Panc1 (cell line): ENCODE data around the gene MACROD2. TPM values are rescaled to one million over a fixed set of nuclear protein-coding genes. Genes with fewer than 3 reads are reported as not detected.

Experiments
- ATAC-seq: fragments of 200-7000 bp; cut with Tn5 transposase; 2 replicates; pipeline ENCODE4 v1.9.1; 2020; ENCODE audit warnings: mild to moderate bottlenecking, moderate library complexity
- BruUV-seq: library from RNA; stranded (reverse); fragments of 400-500 nt; replicated peaks from 2 replicates; lab custom pipeline; 2021; lab: Mats Ljungman, UMichigan
- CTCF ChIA-PET: fragments of 300-600 bp; sonication (Branson Sonifier 250); formaldehyde crosslinking; loops from one replicate; lab custom pipeline; 2022; ENCODE audit warnings: antibody characterized with exemption; lab: Charles Lee
- POLR2A ChIA-PET: fragments of 300-600 bp; sonication (Branson Sonifier 250); formaldehyde crosslinking; loops from one replicate; lab custom pipeline; 2022; ENCODE audit warnings: antibody characterized with exemption; lab: Charles Lee
- DNase-seq: peaks from one replicate; pipeline ENCODE4 v3.0.0-alpha.2; 2010; ENCODE audit warnings: low read depth, low spot score
- H3K27ac ChIP-seq: 2 replicates; pipeline ENCODE4 v1.5.1; 2011; ENCODE audit warnings: mild to moderate bottlenecking, low read length, inconsistent platforms
- H3K27me3 ChIP-seq: fragments of 200-500 bp; sonication (Bioruptor generic); 2 replicates; pipeline ENCODE4 v1.6.0; 2014; ENCODE audit warnings: low read length, inconsistent platforms; ENCODE audit not compliant: control insufficient read depth, insufficient read depth
- H3K36me3 ChIP-seq: fragments of 200-500 bp; sonication (Bioruptor generic); 2 replicates; pipeline ENCODE4 v1.5.1; 2014; ENCODE audit warnings: inconsistent platforms, mild to moderate bottlenecking, low read length, moderate library complexity; ENCODE audit not compliant: control insufficient read depth, insufficient read depth
- H3K4me1 ChIP-seq: 2 replicates; pipeline ENCODE4 v1.5.1; 2011; ENCODE audit warnings: inconsistent platforms, mild to moderate bottlenecking, low read length, moderate library complexity; ENCODE audit not compliant: control insufficient read depth, insufficient read depth
- H3K4me3 ChIP-seq, 2 experiments: 2 replicates each; pipeline ENCODE4 v1.5.1; 2011 to 2012; ENCODE audit warnings: low read depth in 2 of 2, low read length in 2 of 2, mild to moderate bottlenecking in 2 of 2, inconsistent platforms in 1 of 2, moderate library complexity in 1 of 2
- H3K9me3 ChIP-seq: fragments of 200-500 bp; sonication (Bioruptor generic); 2 replicates; pipeline ENCODE4 v1.5.1; 2014; ENCODE audit warnings: low read depth, mild to moderate bottlenecking, inconsistent platforms, low read length, moderate library complexity; ENCODE audit not compliant: control insufficient read depth, insufficient read depth
- POLR2AphosphoS5 ChIP-seq: IDR thresholded peaks from 2 replicates; pipeline ENCODE4 v1.6.1; 2012; ENCODE audit warnings: mild to moderate bottlenecking, low read depth, low read length, moderate library complexity
- SIN3A ChIP-seq: IDR thresholded peaks from 2 replicates; pipeline ENCODE4 v1.6.1; 2012; ENCODE audit warnings: low read depth, mild to moderate bottlenecking, low read length, moderate library complexity, borderline replicate concordance; ENCODE audit not compliant: insufficient read depth
- TCF7L2 ChIP-seq: IDR thresholded peaks from 2 replicates; pipeline ENCODE4 v1.6.1; 2011; ENCODE audit warnings: mild to moderate bottlenecking, low read depth, low read length, inconsistent platforms
- in situ Hi-C: cut with HindIII; loops from 2 replicates; pipeline ENCODE4 v1.10.0; 2016; ENCODE audit warnings: low sequenced_read_pairs, low pct_unique_long_range_greater_than_20kb
- intact Hi-C: fragments of 100-400 bp; cut with micrococcal nuclease; formaldehyde crosslinking; loops from one replicate; pipeline ENCODE4 v1.10.0; 2022; ENCODE audit not compliant: unreplicated experiment
- total RNA-seq: library from RNA; stranded (reverse); gene quantifications from one replicate; pipeline ENCODE4 v1.2.1, GENCODE V29; 2021; ENCODE audit not compliant: unreplicated experiment
- TF ChIP-seq, protein P1 (sequence below), 2 experiments: IDR thresholded peaks; 2 replicates each; pipeline ENCODE4 v1.6.1; 2011 to 2012; ENCODE audit warnings: low read depth in 2 of 2, control low read depth in 1 of 2, low read length in 1 of 2, mild to moderate bottlenecking in 1 of 2, moderate library complexity in 1 of 2; ENCODE audit not compliant: insufficient read depth in 1 of 2
- TF ChIP-seq, protein P2 (sequence below): fragments of 450-650 bp; IDR thresholded peaks from 2 replicates; pipeline ENCODE4 v1.5.1; 2017; ENCODE audit warnings: mild to moderate bottlenecking

The MACROD2 gene
- total RNA-seq, 1 experiment from 2014 or later = 1.2 TPM

DNA sequence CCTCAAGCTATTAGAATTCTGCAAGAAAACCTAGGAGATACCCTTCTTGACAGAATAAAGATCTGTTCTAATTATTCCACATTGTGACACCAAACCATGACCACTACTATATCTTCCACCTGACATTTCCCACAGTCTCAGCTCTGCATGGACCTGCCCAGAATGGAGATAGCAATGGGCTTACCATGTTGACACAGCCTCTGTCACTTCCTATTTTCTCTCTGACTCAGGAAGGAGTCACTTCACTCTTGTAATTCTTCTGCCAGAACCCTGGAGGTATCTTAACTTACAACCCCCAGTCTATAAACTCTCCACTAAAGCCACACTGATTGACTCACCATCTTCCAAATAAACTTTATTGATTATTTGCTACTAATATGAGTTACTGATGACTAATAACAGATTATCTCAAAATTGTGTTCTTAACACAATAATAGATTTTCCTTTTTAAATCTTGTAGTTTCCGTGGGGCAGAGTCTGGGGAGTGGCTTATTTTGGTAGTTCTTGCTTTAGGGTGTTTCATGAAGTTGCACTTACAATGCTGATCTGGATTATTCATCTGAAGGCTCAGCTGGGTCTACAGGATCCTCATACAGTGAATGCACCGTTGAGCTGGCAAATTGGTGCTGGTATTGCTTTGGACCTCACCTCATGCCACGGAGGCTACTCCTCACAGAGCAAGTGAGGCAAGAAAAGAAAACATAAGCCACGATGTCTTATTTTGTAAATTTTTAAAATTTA lies 1708.0 kb downstream of the MACROD2 start:
- ChIA-PET POLR2A (no interaction called here), CTCF (no interaction called here)
- Histone ChIP-seq H3K4me3 (no peak overlapping the region), H3K27me3 (no peaks in the 10 kb centered on the region), H3K9me3 (no peaks in the 10 kb centered on the region), H3K36me3 (no peaks in the 10 kb centered on the region), H3K27ac (no peak overlapping the region), H3K4me1 (no peaks in the 10 kb centered on the region)
- no peak for TF ChIP-seq TCF7L2
- TF ChIP-seq, protein P1, sequence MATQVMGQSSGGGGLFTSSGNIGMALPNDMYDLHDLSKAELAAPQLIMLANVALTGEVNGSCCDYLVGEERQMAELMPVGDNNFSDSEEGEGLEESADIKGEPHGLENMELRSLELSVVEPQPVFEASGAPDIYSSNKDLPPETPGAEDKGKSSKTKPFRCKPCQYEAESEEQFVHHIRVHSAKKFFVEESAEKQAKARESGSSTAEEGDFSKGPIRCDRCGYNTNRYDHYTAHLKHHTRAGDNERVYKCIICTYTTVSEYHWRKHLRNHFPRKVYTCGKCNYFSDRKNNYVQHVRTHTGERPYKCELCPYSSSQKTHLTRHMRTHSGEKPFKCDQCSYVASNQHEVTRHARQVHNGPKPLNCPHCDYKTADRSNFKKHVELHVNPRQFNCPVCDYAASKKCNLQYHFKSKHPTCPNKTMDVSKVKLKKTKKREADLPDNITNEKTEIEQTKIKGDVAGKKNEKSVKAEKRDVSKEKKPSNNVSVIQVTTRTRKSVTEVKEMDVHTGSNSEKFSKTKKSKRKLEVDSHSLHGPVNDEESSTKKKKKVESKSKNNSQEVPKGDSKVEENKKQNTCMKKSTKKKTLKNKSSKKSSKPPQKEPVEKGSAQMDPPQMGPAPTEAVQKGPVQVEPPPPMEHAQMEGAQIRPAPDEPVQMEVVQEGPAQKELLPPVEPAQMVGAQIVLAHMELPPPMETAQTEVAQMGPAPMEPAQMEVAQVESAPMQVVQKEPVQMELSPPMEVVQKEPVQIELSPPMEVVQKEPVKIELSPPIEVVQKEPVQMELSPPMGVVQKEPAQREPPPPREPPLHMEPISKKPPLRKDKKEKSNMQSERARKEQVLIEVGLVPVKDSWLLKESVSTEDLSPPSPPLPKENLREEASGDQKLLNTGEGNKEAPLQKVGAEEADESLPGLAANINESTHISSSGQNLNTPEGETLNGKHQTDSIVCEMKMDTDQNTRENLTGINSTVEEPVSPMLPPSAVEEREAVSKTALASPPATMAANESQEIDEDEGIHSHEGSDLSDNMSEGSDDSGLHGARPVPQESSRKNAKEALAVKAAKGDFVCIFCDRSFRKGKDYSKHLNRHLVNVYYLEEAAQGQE (IDR thresholded peaks at IDR 0.05; ENCODE audit: insufficient read depth in 1 of 2, low read depth in 2 of 2, low read length in 1 of 2) = no peak
- TF ChIP-seq, protein P2, sequence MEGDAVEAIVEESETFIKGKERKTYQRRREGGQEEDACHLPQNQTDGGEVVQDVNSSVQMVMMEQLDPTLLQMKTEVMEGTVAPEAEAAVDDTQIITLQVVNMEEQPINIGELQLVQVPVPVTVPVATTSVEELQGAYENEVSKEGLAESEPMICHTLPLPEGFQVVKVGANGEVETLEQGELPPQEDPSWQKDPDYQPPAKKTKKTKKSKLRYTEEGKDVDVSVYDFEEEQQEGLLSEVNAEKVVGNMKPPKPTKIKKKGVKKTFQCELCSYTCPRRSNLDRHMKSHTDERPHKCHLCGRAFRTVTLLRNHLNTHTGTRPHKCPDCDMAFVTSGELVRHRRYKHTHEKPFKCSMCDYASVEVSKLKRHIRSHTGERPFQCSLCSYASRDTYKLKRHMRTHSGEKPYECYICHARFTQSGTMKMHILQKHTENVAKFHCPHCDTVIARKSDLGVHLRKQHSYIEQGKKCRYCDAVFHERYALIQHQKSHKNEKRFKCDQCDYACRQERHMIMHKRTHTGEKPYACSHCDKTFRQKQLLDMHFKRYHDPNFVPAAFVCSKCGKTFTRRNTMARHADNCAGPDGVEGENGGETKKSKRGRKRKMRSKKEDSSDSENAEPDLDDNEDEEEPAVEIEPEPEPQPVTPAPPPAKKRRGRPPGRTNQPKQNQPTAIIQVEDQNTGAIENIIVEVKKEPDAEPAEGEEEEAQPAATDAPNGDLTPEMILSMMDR = no peak
- TF ChIP-seq SIN3A = no peak
- no peak for TF ChIP-seq POLR2AphosphoS5
- intact Hi-C loops = no loop called here
- in situ Hi-C loops = no loop called here
- peak; percentile 87 for DNase-seq
- no TSS peak for BruUV-seq
- ATAC-seq = peak; percentile 77; the same call in 1 of the 2 replicates

DNA sequence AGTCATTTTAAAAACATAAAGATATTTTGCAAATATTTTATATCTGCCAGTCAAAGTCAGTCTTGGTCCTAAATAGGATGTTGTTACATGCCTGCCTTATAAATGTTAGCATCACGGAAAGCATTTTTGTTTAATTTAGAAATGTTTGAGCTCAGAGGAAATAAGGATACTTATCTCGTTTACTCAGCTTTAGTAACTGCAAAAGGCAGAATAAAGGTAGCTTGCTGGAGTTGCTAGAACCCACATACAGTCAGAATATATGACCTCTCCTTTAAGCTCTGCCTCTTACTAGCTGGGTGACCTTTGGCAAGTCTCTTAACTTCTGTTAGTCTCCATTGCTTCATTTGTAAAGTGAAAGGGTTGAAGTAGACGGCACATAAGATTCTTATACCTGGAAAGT lies 1710.7 kb downstream of the MACROD2 start:
- ChIA-PET CTCF (no interaction called here), POLR2A (no interaction called here)
- DNase-seq (no peak), ATAC-seq (no peak)
- no peaks in the 10 kb centered on the region for H3K27me3 ChIP-seq
- in situ Hi-C loops = no loop called here
- intact Hi-C loops = no loop called here
- BruUV-seq = no TSS peak
- no peaks in the 10 kb centered on the region for H3K36me3 ChIP-seq
- no peaks in the 10 kb centered on the region for H3K4me1 ChIP-seq
- no peak overlapping the region for H3K27ac ChIP-seq
- TF ChIP-seq, protein P1 (IDR thresholded peaks at IDR 0.05; ENCODE audit: insufficient read depth in 1 of 2, low read depth in 2 of 2, low read length in 1 of 2) = no peak
- TF ChIP-seq SIN3A = no peak
- no peak for TF ChIP-seq TCF7L2
- TF ChIP-seq POLR2AphosphoS5 = no peak
- TF ChIP-seq, protein P2 = no peak
- H3K4me3 ChIP-seq = no peak overlapping the region
- H3K9me3 ChIP-seq = no peaks in the 10 kb centered on the region
